Measurements from ENCODE around the gene MYL12A. TPM values are rescaled to one million over a fixed set of nuclear protein-coding genes. Genes with fewer than 3 reads are reported as not detected.

MYL12A gene
- total RNA-seq, 1 donor from 2014 or later = 992 TPM

DNA sequence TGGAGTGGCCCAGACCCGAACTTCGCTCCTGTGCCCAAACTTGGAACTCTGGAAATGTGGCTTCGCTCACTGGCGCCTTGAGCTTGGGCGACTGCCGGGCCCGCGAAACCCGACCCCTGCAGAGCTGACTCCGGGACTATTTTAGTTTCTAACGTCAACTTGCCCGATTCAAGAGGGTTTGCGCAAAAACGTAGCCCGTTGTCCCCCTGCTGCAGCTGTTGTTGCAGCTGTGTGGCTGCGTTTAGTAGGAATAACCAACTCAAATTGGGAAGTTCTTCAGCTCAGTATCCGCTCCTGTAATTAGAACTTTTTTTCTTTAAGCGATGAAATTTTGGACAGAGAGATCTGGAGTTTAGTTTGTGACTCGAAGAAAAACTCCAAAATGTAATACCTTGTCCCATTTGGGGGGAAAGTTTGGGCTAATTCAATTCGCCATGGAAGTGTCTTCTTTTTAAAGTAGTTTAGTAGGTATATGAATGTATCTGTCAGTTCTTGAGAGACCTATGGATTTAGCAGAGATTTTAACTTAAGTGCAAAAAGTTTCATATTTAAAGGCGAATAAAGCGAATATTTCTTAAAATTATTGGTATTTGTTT, 559 bp downstream of the MYL12A start:
- TF ChIP-seq, protein P1, sequence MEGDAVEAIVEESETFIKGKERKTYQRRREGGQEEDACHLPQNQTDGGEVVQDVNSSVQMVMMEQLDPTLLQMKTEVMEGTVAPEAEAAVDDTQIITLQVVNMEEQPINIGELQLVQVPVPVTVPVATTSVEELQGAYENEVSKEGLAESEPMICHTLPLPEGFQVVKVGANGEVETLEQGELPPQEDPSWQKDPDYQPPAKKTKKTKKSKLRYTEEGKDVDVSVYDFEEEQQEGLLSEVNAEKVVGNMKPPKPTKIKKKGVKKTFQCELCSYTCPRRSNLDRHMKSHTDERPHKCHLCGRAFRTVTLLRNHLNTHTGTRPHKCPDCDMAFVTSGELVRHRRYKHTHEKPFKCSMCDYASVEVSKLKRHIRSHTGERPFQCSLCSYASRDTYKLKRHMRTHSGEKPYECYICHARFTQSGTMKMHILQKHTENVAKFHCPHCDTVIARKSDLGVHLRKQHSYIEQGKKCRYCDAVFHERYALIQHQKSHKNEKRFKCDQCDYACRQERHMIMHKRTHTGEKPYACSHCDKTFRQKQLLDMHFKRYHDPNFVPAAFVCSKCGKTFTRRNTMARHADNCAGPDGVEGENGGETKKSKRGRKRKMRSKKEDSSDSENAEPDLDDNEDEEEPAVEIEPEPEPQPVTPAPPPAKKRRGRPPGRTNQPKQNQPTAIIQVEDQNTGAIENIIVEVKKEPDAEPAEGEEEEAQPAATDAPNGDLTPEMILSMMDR (conservative IDR thresholded peaks at IDR 0.05; ENCODE audit: low read depth, low read length) = no peak
- DNase-seq (ENCODE audit: low read depth) = no peak
- peak overlapping the region; percentile 92 for H3K4me3 ChIP-seq (ENCODE audit: low read depth, low read length)

DNA sequence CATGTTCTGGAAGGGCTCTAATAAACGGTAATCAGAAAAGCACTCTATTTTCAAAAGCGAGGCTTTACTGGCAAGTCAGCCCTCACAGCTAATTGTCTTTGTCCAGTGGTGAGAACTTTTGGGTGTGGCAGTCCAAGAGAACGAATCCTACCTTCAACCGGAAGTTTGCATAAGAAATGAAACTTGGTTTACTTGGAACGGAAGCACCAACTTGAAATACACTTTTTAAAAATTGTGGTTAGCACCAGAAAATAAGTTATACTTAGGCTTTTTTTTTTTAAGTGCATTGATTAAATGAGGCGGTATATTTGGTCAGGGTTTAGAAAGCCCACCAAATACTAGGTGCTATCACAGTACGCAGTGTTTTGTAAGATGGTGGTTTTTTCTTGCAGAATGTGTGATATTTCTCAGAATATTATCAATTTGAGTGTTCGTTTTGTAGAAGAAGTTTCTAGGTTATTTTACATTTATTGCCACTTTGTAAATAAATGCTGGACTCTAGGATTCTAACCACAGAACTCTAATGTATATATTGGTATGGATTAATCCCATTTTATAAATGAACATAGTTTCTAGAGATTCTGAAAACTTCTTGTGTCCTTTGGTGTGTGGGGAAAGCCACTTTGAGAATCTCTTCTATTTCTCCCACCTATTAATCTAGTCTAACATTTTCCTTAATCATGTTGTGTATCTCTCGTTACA, 1.2 kb downstream of the MYL12A start:
- no peak for DNase-seq (ENCODE audit: low read depth)
- TF ChIP-seq, protein P1 (conservative IDR thresholded peaks at IDR 0.05; ENCODE audit: low read depth, low read length) = no peak
- H3K4me3 ChIP-seq (ENCODE audit: low read depth, low read length) = peak overlapping the region; percentile 92

DNA sequence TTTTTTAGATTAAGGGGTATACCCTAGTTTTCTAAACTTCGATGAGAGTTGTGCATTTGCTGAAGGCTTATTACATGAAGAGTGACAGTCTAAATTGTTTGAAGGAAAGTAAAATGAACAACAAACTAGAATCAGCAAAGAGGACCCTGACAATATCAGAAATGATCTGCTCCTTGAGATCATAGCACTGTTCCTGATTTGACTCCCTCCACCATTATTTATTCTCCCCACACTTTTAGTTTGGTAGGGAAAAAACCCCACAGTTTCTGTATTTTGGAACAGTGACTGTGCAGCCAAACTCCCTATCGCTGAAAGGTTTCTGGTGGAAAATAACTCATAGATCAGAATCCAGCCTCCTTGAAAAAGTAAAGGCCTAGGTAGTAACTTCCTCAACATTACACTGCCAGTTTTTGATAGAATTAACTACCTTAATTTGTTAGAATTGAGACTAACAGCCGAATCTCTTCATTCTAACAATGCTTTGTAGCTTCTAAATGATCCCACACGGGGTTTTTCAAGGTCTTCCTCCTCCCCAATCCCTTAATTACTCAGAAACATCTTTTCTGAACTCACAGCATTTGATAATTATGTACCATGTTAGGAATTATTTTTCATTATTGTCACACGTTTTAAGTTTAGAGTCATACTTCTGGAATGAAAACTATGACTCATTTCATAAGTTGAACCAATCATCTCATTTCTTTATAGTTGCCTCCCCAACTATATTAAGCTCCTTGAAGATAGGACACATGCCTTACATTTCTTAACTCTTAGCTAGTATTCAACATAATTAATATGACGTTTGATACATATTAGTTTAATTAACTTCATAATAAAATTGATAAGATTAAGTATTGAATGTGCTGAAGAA, 2.9 kb downstream of the MYL12A start:
- H3K4me3 ChIP-seq (ENCODE audit: low read depth, low read length) = peak overlapping the region; percentile 92
- no peak for DNase-seq (ENCODE audit: low read depth)

DNA sequence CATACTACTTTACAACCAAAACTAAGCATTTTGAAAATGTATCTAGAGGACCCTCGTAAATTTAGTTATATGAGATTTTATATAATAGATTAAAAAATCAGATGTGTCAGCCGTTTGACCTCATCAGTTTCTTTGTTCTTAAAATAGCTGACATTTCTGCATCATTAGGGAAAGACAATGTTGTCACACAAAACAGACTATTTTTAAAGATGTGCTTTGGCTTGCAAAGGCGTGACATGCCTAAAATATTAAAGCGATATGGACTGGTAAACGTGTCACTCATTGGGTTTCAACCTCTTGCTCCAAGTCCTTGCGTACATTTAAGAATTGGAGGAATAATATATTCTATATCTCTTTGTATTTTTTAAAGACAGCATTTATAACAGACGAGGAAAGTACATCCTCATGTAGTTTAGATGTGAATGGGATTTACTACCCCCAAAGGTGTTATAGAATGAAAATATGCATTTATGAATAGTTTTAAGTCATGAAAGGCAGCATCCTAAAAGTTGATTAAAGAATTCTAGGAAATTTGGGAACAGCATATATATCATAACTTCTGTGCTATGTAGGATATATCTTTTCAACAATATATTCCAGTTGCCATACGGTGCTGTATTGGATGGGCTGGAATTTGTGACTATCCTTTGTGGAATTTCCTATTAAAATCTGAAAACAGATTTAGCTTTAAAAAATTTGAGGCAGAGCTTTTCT, 3.8 kb downstream of the MYL12A start:
- H3K4me3 ChIP-seq (ENCODE audit: low read depth, low read length) = no peak overlapping the region
- TF ChIP-seq, protein P1 (conservative IDR thresholded peaks at IDR 0.05; ENCODE audit: low read depth, low read length) = no peak
- DNase-seq (ENCODE audit: low read depth) = no peak

More for the DNA sequence above, 2.9 kb downstream of the MYL12A start:
- TF ChIP-seq, protein P1 (conservative IDR thresholded peaks at IDR 0.05; ENCODE audit: low read depth, low read length) = no peak

DNA sequence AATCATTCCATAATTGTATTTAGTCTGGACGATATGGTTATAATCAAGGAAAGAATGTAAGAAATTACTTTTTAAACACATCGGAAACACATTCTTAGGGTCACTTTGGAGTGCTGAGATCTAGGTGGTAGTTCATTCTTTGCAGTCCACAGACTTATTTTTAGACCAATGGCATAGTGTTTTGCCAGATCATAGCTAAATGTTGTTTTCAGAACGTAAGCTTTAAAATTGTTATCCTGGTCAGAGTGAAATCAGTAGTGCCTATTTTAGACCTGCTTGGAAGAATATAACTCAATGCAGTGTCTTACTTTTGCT, 4.3 kb downstream of the MYL12A start:
- no peak for DNase-seq (ENCODE audit: low read depth)
- no peak overlapping the region for H3K4me3 ChIP-seq (ENCODE audit: low read depth, low read length)
- TF ChIP-seq, protein P1 (conservative IDR thresholded peaks at IDR 0.05; ENCODE audit: low read depth, low read length) = no peak

DNA sequence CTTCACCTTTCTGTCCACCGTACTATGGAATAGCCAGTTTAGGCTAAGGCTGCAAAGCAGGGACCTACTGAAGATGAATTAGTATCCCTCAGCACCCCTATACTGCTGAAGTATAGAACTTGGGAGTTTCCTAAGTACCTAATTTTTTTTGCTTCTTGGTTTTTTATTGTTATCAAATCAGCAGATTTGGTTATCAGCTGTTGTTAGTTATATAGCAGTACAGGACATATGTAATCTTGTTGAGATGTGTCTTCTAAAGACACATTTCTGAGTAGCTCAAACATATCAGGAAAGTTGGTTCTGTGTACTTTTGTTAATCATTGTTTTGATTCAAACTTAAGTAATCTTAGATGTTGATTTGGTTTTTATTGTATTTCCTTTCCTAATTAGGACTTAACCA, 5.2 kb downstream of the MYL12A start:
- H3K4me3 ChIP-seq (ENCODE audit: low read depth, low read length) = no peak overlapping the region
- DNase-seq (ENCODE audit: low read depth) = no peak
- TF ChIP-seq, protein P1 (conservative IDR thresholded peaks at IDR 0.05; ENCODE audit: low read depth, low read length) = no peak

Measured in epithelial cell of proximal tubule (primary cell).